Measurements from ENCODE around the gene GJD3. TPM values are rescaled to one million over a fixed set of nuclear protein-coding genes. Genes with fewer than 3 reads are reported as not detected.

The GJD3 gene
- total and polyA plus RNA-seq, 2 of the 4 experiments (the other 2 are of a cell fraction) = 0.10 TPM; not detected in 1

- no peak overlapping the region for H3K4ac ChIP-seq (ENCODE audit: low read depth, low read length)
- no peak overlapping the region for H3K4me3 ChIP-seq (ENCODE audit: insufficient read depth, low read depth, low read length)
- H2AK5ac ChIP-seq (ENCODE audit: low read depth, low read length) = peak overlapping the region; percentile 40; the same call in 1 of the 2 replicates
- no peak overlapping the region for H4K91ac ChIP-seq (ENCODE audit: insufficient read depth, low read depth, low read length)
- in situ Hi-C loops (cut with MboI; ENCODE audit: low sequenced_read_pairs) = loop anchor here (5.0 to 25.0 kb wide), 3 partner anchors 171 to 1301 kb away; partner anchors contain the start of genes KRT27 and KRT28
- peaks cover 2% of the 10 kb centered on the region; the same call in 1 of the 2 replicates for H3K36me3 ChIP-seq (ENCODE audit: control insufficient read depth, insufficient read depth, low read length)
- no peak overlapping the region for H3K9ac ChIP-seq (ENCODE audit: low read depth, low read length)
- no peak overlapping the region for H2AK9ac ChIP-seq (replicated peaks; ENCODE audit: low read depth, low read length, poor library complexity)
- intact Hi-C loops (cut with micrococcal nuclease) = loop anchor here (10.0 kb wide), 1 partner anchor 434 kb away; the partner anchor contains the start of gene KRT28
- H3K4me1 ChIP-seq (ENCODE audit: control insufficient read depth, insufficient read depth, low read length) = peaks cover 4% of the 10 kb centered on the region; the same call in 1 of the 2 replicates
- 72% methylated on average over 11 of the region's 32 CpGs; no CpG with 5 or more reads in 1 of the 2 experiments for WGBS, 2 experiments (ENCODE audit: extremely low coverage in 2 of 2, insufficient read length in 1 of 2)
- no peak overlapping the region for H3K56ac ChIP-seq (ENCODE audit: extremely low read depth, insufficient read depth, low read length)
- H3K27ac ChIP-seq (ENCODE audit: insufficient read depth, low read length) = no peak overlapping the region
- no peaks in the 10 kb centered on the region; the same call in 1 of the 2 replicates for H3K9me1 ChIP-seq (ENCODE audit: insufficient read depth, low read length)
- H4K20me1 ChIP-seq (ENCODE audit: insufficient read depth, low read length) = no peaks in the 10 kb centered on the region
- ATAC-seq (ENCODE audit: low read depth) = no peak
- H2AFZ ChIP-seq (replicated peaks; ENCODE audit: low read length, poor library complexity) = peak overlapping the region; percentile 58
- TF ChIP-seq NFE2L2 (IDR thresholded peaks at IDR 0.05; ENCODE audit: low read depth, low read length) = no peak
- H3K9me3 ChIP-seq (ENCODE audit: control insufficient read depth, insufficient read depth, low read length) = no peaks in the 10 kb centered on the region
- H4K8ac ChIP-seq (ENCODE audit: low read depth in 2 of 2, low read length in 2 of 2) = no peak overlapping the region
- no peak overlapping the region for H4K5ac ChIP-seq (ENCODE audit: low read depth, low read length)
- no peak overlapping the region for H3K4me2 ChIP-seq (ENCODE audit: low read depth, low read length)
- DNase-seq = no peak
- H2BK20ac ChIP-seq (ENCODE audit: low read depth, low read length) = no peak overlapping the region
- H2BK15ac ChIP-seq (ENCODE audit: low read depth, low read length) = no peak overlapping the region
- peaks cover 0 to 7% of the 10 kb centered on the region in 2 experiments; a peak in 1 of 4 replicates for H3K79me1 ChIP-seq (ENCODE audit: low read depth in 1 of 2, low read length in 2 of 2)
- CTCF ChIA-PET = interaction anchor here (0.6 to 0.7 kb wide), 2 partner anchors 178 to 199 kb away, joined by 3 to 8 read pairs; no protein-coding TSS in a partner anchor
- H3K18ac ChIP-seq (ENCODE audit: low read depth, low read length) = no peak overlapping the region
- dilution Hi-C loops (cut with HindIII; ENCODE audit: low sequenced_read_pairs, unreplicated experiment) = no loop called here
- no TSS peak for BruUV-seq (replicated peaks)
- no peak overlapping the region for H3K23ac ChIP-seq (ENCODE audit: low read depth, low read length)
- no peak overlapping the region for H2BK120ac ChIP-seq (ENCODE audit: low read depth, low read length)
- no peaks in the 10 kb centered on the region for H3K27me3 ChIP-seq (ENCODE audit: control insufficient read depth, insufficient read depth, low read length)
- POLR2A ChIA-PET (ENCODE audit: unreplicated experiment) = interaction anchor here (0.7 kb wide), 1 partner anchor 53 kb away, joined by 5 read pairs; the partner anchor contains the start of gene RARA
- no peak overlapping the region for H2BK5ac ChIP-seq (ENCODE audit: low read depth, low read length, poor library complexity, severe bottlenecking)
- no peak overlapping the region for H3K14ac ChIP-seq (replicated peaks; ENCODE audit: low read depth, low read length)
Measured at GRCh38 chr17:40361063-40361924, 3.2 kb downstream of the GJD3 start.
